NT2/D1 (cell line): ENCODE measurements around the gene CDKN1A.

Experiments
- YY1 ChIP-seq: IDR thresholded peaks from 2 replicates; pipeline ENCODE4 v1.6.1; 2011; ENCODE audit not compliant: insufficient read length, insufficient read depth
- ZNF274 ChIP-seq: IDR thresholded peaks from 2 replicates; pipeline ENCODE4 v1.6.1; 2011; ENCODE audit warnings: mild to moderate bottlenecking, low read depth, low read length

DNA sequence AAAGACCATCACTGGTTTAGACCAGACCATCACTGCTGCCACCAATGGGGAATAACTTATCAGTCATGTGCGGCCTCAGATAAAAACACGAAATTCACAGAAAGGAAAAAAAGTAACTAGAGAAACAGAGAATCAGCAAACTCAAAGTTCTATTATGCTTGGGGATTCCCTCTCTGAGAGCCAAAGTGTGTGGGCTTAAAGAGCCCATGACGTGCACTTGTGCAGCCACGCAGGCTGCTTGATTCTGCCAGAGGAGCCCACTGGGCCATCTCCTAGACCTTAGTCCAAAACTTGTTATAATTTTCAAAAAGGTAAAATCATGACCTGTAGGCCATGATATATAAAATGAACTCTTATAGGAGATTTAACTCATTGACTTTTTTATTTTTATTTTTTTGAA, 34.3 kb downstream of the CDKN1A start:
- TF ChIP-seq ZNF274 (no peak), YY1 (no peak)
